Fibroblast of pulmonary artery (primary cell): ENCODE measurements around the gene TTC28.

ENCODE experiments used
- DNase-seq: peaks from one replicate; pipeline ENCODE4 v3.0.0-alpha.2; 2010; ENCODE audit warnings: low read depth
- H3K4me3 ChIP-seq: replicated peaks from 2 replicates; pipeline ENCODE4 v1.5.1; 2011; ENCODE audit warnings: low read depth, mild to moderate bottlenecking, control low read depth, low read length, moderate library complexity
- TF ChIP-seq, protein P1 (sequence below): IDR thresholded peaks from 2 replicates; pipeline ENCODE4 v1.5.1; 2011; ENCODE audit warnings: mild to moderate bottlenecking, control low read depth, low read length, inconsistent platforms; ENCODE audit errors: missing control alignments

Gene TTC28

DNA sequence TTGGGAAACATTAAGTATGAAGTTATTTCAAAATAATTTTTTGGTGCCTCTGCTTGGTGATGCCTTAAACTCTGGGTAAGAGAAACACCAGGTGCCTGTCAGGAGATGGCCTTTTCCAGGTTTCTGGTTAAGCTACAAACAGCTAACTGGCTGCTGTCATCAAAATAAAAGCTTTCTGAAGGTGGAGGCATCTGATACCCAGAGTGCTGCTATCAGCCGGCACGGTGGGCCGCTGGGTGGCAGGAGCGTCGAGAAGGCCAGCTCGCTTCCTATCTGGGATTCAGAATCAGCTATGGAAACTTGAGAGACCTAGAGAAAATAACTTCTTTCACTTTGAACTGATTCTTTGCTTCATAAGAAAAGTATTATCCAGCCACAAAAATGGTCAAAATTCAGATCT lies 679.8 kb downstream of the TTC28 start:
- H3K4me3 ChIP-seq, result no peak overlapping the region
- no peak for DNase-seq
- TF ChIP-seq, protein P1, sequence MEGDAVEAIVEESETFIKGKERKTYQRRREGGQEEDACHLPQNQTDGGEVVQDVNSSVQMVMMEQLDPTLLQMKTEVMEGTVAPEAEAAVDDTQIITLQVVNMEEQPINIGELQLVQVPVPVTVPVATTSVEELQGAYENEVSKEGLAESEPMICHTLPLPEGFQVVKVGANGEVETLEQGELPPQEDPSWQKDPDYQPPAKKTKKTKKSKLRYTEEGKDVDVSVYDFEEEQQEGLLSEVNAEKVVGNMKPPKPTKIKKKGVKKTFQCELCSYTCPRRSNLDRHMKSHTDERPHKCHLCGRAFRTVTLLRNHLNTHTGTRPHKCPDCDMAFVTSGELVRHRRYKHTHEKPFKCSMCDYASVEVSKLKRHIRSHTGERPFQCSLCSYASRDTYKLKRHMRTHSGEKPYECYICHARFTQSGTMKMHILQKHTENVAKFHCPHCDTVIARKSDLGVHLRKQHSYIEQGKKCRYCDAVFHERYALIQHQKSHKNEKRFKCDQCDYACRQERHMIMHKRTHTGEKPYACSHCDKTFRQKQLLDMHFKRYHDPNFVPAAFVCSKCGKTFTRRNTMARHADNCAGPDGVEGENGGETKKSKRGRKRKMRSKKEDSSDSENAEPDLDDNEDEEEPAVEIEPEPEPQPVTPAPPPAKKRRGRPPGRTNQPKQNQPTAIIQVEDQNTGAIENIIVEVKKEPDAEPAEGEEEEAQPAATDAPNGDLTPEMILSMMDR, result no peak

DNA sequence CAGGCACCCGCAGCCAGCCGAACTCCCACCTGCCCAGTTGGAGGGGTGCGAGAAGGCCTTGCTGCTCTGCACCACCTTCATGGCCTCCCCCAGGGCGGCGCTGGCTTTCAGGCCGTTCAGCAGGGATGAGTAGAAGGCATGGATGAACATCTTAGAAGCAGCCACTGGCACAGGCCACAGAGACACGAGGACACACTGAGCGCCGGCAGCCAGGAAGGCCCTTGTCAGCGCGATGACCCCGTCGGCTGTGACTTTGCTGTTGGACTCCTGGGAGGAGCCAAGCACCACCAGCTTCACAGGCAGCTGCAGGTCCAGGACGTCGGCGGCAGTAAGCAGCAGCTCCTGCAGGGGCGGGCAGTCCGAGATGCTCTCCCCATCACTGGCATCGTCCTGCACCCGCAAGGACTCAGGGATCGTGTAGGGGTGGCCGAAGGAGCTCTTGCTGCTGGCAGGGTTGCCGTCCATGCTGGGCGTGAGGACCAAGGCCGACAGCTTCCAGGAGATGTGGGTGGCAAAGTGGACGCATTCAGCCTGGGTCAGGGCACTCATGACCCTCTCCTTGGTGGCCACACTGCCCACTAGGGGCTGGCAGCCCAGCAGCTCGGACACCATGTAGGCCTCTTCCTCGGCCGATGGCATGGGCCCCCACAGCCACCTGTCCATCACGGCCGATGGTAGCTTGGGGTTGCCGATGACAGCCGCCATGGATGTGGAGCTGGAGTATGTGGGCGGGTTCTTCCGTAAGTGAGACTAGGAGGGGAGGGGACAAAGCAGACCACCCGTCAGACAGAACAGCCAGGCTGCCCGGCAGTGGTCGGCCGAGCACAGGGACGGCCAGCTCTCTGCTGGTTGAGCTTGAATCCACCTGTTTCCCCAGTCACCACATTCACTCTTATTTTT lies 680.9 kb downstream of the TTC28 start:
- TF ChIP-seq, protein P1, result no peak
- no peak overlapping the region for H3K4me3 ChIP-seq
- no peak for DNase-seq

DNA sequence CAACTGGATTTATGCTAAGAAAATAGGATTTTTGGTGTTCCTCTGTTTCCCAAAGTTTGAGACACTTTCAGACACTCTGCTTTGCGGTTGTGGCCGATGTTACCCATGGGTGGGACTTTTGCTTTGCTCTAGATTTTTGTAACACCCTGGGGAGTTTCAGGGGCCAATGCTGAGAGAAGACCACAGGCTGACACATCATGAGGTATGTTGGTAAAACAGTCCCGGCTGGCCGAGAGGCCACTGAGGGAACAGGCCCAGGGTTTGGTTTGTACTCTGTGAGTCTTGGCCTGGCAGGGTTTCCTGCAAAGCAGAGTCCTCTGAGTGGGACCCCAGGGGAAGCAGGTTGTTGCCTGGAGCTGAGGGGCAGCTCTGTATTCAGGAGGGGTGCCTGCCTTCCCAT lies 682.1 kb downstream of the TTC28 start:
- TF ChIP-seq, protein P1, result no peak
- no peak overlapping the region for H3K4me3 ChIP-seq
- no peak for DNase-seq

DNA sequence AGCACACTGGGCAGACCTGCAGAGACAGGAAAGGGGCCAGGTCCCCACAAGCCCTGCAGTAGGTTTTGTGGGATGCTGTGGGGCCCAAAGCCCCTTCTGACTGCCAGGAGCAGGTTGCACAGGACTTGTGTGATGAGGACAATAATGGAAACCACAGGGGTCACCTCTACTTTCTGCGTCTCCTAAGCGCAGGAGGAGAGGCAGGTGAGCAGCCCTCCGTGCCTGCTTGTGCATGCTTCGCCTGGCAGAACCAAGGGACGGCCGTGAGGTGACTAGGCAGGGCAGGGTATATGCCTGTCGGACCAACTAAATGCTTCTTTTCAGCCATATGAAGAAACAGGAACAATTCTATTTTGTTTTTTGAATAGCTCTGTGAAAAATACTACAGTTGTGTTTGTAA lies 682.7 kb downstream of the TTC28 start:
- no peak for DNase-seq
- no peak overlapping the region for H3K4me3 ChIP-seq
- TF ChIP-seq, protein P1, result no peak

DNA sequence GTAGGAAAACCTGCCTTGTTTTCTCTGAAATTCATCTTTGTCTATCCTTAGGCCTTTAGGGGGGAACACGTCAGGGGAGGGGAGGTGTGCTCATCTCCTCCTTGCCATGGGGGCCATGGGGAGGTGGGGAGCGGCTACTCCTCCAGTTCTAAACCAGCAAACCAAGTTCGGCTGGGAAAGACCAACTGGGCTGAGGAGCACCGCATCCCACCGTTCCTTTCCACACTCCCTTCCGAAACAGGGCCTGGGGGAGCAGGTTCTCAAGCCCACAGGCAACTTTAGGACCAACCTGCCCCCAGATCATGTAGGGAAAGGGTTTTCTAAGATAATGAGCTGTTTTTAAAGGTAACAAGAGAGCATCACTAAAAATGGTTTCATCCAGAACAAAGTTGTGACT lies 683.1 kb downstream of the TTC28 start:
- no peak for DNase-seq
- TF ChIP-seq, protein P1, result no peak
- no peak overlapping the region for H3K4me3 ChIP-seq

DNA sequence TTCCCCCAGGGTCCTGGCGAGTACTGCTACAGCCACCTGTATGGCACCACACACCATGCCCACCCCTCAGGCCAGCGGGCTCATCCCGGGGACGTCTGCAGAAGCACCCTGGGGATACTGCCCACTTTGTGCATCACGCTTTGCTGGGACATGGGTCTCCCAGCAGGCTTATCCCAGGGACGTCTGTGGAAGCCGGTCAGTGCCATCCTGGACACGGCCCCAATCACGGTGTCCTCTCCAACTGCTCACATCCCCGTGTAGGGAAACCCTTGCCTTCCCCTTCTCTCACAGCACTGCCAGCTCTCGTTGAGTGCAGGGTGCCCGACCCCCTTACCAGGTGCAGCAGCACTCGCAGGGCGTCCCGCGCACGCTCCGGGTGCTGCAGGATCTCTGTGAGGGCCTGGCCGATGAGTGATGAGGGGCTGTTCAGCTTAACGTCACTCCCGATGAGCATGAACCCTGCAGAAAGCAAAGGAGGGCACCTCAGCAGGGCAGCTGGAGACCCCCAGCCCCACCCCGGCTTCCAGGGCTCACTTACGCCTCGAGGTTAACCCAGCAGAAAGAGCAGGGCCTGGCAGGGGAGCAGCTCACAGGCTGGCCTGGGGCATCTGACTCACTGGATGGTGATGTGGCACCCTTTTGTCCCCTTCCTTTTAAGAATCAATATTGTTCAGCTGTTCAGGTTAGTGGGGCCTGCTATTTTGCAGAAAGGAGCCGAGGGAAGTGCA lies 683.7 kb downstream of the TTC28 start:
- H3K4me3 ChIP-seq, result no peak overlapping the region
- no peak for DNase-seq
- TF ChIP-seq, protein P1, result no peak
